Heart right ventricle (tissue), 16 donors: ENCODE measurements around the gene MARCO. TPM values are rescaled to one million over a fixed set of nuclear protein-coding genes. Genes with fewer than 3 reads are reported as not detected.

ENCODE experiments used
- ATAC-seq, 8 donors: fragments of 200-7000 bp; cut with Tn5 transposase; one replicate each; pipeline ENCODE4 v1.9.1; 2020; ENCODE audit warnings: mild to moderate bottlenecking in 8 of 8, moderate library complexity in 8 of 8, moderate number of reproducible peaks in 1 of 8
- DNase-seq, 2 donors: peaks; one replicate each; pipeline ENCODE4 v3.0.0-alpha.2; 2020
- H3K27ac ChIP-seq, 10 donors: fragments of 200-600 bp; sonication (generic) in 2 of 10; one replicate each; pipeline versions ENCODE4 v1.5.0 to v1.8.0; 2020 to 2022; ENCODE audit warnings: mild to moderate bottlenecking in 3 of 10
- H3K27me3 ChIP-seq, 7 donors: fragments of 200-600 bp; one replicate each; pipeline ENCODE4 v1.8.0; 2021 to 2022; ENCODE audit warnings: mild to moderate bottlenecking in 2 of 7
- H3K36me3 ChIP-seq, 9 donors: fragments of 200-600 bp; sonication (generic) in 1 of 9; one replicate each; pipeline versions ENCODE4 v1.5.0 to v1.8.0; 2020 to 2022; ENCODE audit warnings: mild to moderate bottlenecking in 2 of 9
- H3K4me1 ChIP-seq, 9 donors: fragments of 200-600 bp; sonication (generic) in 1 of 9; one replicate each; pipeline versions ENCODE4 v1.5.0 to v1.8.0; 2020 to 2022; ENCODE audit warnings: mild to moderate bottlenecking in 4 of 9
- H3K4me3 ChIP-seq, 10 donors: fragments of 200-600 bp; sonication (generic) in 2 of 10; one replicate each; pipeline versions ENCODE4 v1.5.0 to v1.8.0; 2020 to 2022; ENCODE audit warnings: mild to moderate bottlenecking in 7 of 10, moderate library complexity in 2 of 10
- H3K9me3 ChIP-seq, 11 donors: fragments of 200-600 bp in 10 of 11; sonication (generic) in 2 of 11; one replicate each; pipeline versions ENCODE4 v1.5.0 to v1.8.0; 2013 to 2022; ENCODE audit warnings: mild to moderate bottlenecking in 2 of 11, control low read depth in 1 of 11, moderate library complexity in 1 of 11
- CTCF ChIP-seq, 9 donors: fragments of 200-600 bp; sonication (generic) in 2 of 9; IDR thresholded peaks; one replicate each; pipeline versions ENCODE4 v1.5.0 to v1.8.0; 2021 to 2022; ENCODE audit warnings: antibody characterized with exemption in 9 of 9, mild to moderate bottlenecking in 5 of 9, moderate library complexity in 1 of 9
- WGBS, 2 donors: extraction: QIAGEN DNeasy Blood & Tissue Kit; methylation state at CpG; one replicate each; pipeline ENCODE4 v1.1.7; 2013; ENCODE audit warnings: inconsistent platforms in 1 of 2; 5-methylcytosine and 5-hydroxymethylcytosine counted together
- intact Hi-C, 10 donors: fragments of 100-400 bp; cut with DNase I; formaldehyde crosslinking; loops; one replicate each; pipeline versions ENCODE4 v1.11.1 to v1.14.2; 2022
- polyA plus RNA-seq, 2 donors: library from polyadenylated mRNA; stranded (reverse); fragments of 200-250 nt; gene quantifications; one replicate each; pipeline ENCODE4 v1.2.3, GENCODE V29; 2013
- total RNA-seq, 10 donors: library from RNA; stranded (reverse); fragmentation: NEBNext Ultra II Directional in 3 of 10; extraction: Animal tissue kit (Norgen Biotek cat#: 25700) in 3 of 10; gene quantifications; one replicate each; pipeline versions ENCODE4 v1.2.1 to v1.2.4, GENCODE V29; 2021 to 2023
- donor health status: Arrhythmogenic right ventricular cardiomyopathy.
- donor health status: ischemic (EF 13 %, LVEDD 7.1; RV severe dilation, severe dysfunction).
- donor health status: healthy with polysubstance abuse.
- donor health status: DM: no; HTN: yes; CAD: no.
- donor health status: DM: no; HTN: no; CAD: no.
- donor health status: ischemic (EF 25% LVEDD 6.9; RV normal size, moderate dysfunction).
- donor health status: ischemic (EF 25% LVEDD 5.7; RV mildly dilated, moderate dysfunction).
- donor health status: healthy.
- donor health status: DM: yes; HTN: yes; CAD: no.
- donor health status: Ischemic cardiomyopathy.
- donor health status: ischemic (EF 35%, LVEDD 5.7; RV mildly dilated, moderate dysfunction).
- donor health status: nonischemic (EF 11% LVEDD 7.7; RV severe dilation, severe dysfunction).
- donor health status: DM: yes; HTN: yes; CAD: no.
- donor health status: PGD.
- donor health status: ischemic (EF 29% LVEDD 5.4; RV normal size, mild dysfunction).
- donor health status: nonischemic (EF 23%, LVEDD 6.1; RV moderate dilation, normal function).

The MARCO gene
- total and polyA plus RNA-seq, 12 donors, result 0.47 to 31.2 (median 3.2) TPM

GRCh38 chr2:118909191-118909590, 32.8 kb upstream of the MARCO start:
- Histone ChIP-seq H3K27me3 (peaks cover 0 to 17% (median 0%) of the 10 kb centered on the region in 7 donors), H3K4me3 (no peak overlapping the region), H3K4me1 (peaks cover 0 to 10% (median 0%) of the 10 kb centered on the region in 9 donors), H3K36me3 (no peaks in the 10 kb centered on the region), H3K27ac (no peak overlapping the region), H3K9me3 (peaks cover 0 to 4% (median 0%) of the 10 kb centered on the region in 11 donors)
- WGBS, 2 donors, result 60 to 62% methylated on average over 4 of the region's 4 CpGs
- intact Hi-C loops, result no loop called here
- no peak for TF ChIP-seq CTCF (IDR thresholded peaks at IDR 0.05)
- DNase-seq (no peak), ATAC-seq (no peak)

GRCh38 chr2:118911166-118911856, 30.7 kb upstream of the MARCO start:
- intact Hi-C loops, result no loop called here
- TF ChIP-seq CTCF (IDR thresholded peaks at IDR 0.05), result no peak
- 50 to 54% methylated on average over 5 of the region's 5 CpGs for WGBS, 2 donors
- ATAC-seq (no peak), DNase-seq (no peak)
- H3K36me3 ChIP-seq, result no peaks in the 10 kb centered on the region
- peaks cover 0 to 17% (median 3%) of the 10 kb centered on the region in 7 donors for H3K27me3 ChIP-seq
- H3K4me3 ChIP-seq, result peak overlapping the region in 1 of 10 donors; percentile 10
- no peak overlapping the region for H3K27ac ChIP-seq
- peaks cover 0 to 4% (median 0%) of the 10 kb centered on the region in 11 donors for H3K9me3 ChIP-seq
- H3K4me1 ChIP-seq, result peaks cover 0 to 14% (median 0%) of the 10 kb centered on the region in 9 donors

- ATAC-seq, result no peak
- WGBS, 2 donors, result 72 to 80% methylated on average over 8 of the region's 8 CpGs
- H3K27me3 ChIP-seq, result peaks cover 0 to 22% (median 3%) of the 10 kb centered on the region in 7 donors
- TF ChIP-seq CTCF (IDR thresholded peaks at IDR 0.05), result no peak
- H3K27ac ChIP-seq, result no peak overlapping the region
- peak overlapping the region in 1 of 10 donors; percentile 10 for H3K4me3 ChIP-seq
- no peak for DNase-seq
- no peaks in the 10 kb centered on the region for H3K36me3 ChIP-seq
- intact Hi-C loops, result no loop called here
- H3K4me1 ChIP-seq, result peaks cover 0 to 14% (median 0%) of the 10 kb centered on the region in 9 donors
- peaks cover 0 to 4% (median 0%) of the 10 kb centered on the region in 11 donors for H3K9me3 ChIP-seq
These were observed 30.1 kb upstream of the MARCO start for GRCh38 chr2:118911936-118912335.

GRCh38 chr2:118913131-118913802, 28.7 kb upstream of the MARCO start:
- WGBS, 2 donors, result 57 to 68% methylated on average over 3 of the region's 3 CpGs
- intact Hi-C loops, result no loop called here
- Histone ChIP-seq H3K9me3 (peaks cover 0 to 4% (median 0%) of the 10 kb centered on the region in 11 donors), H3K4me3 (no peak overlapping the region), H3K4me1 (peaks cover 0 to 14% (median 0%) of the 10 kb centered on the region in 9 donors), H3K27me3 (peaks cover 0 to 34% (median 3%) of the 10 kb centered on the region in 7 donors), H3K36me3 (no peaks in the 10 kb centered on the region), H3K27ac (no peak overlapping the region)
- TF ChIP-seq CTCF (IDR thresholded peaks at IDR 0.05), result no peak
- ATAC-seq (no peak), DNase-seq (no peak)
